GM18505 (cell line): ENCODE results near the gene LCE2B.
"Not testable (repeated sequence)": the region's sequence is repeated elsewhere in the genome, so short reads cannot be mapped to it uniquely, and the experiment has no call there.

ENCODE experiments used
- ATAC-seq: cut with Tn5 transposase; IDR thresholded peaks from one replicate; pipeline ENCODE4 v1.9.1; 2021; ENCODE audit not compliant: unreplicated experiment
- POLR2A ChIP-seq: IDR thresholded peaks from 4 replicates; pipeline ENCODE4 v1.6.1; 2011; ENCODE audit warnings: borderline replicate concordance; ENCODE audit not compliant: insufficient read depth, insufficient read length; ENCODE audit errors: extremely low read depth

Gene LCE2B, protein sequence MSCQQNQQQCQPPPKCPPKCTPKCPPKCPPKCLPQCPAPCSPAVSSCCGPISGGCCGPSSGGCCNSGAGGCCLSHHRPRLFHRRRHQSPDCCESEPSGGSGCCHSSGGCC

DNA sequence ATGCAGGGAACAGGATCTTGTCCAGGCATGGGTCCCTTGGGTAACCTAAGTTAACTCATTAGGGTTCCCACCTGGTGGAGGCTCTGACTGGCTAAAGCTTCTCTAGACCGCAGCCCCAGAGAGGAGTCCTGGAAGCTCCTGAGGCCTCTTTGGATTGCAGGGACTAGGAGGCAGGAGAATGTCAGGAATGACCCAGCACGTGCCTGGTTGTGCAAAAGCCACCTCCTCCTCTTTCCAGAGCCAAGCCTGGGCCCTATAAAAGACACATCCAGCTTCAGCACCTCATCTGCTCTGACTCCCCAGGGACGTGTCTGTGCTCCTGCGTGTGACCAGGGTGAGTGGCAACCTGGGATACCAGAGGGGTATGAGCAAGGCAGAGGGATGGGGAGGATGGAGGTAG is at the start of gene LCE2B:
LCE2B (plus strand) TSS at position 301 of the 400 bp plus-strand sequence. CDS start 721 bp downstream, outside the sequence.
- not testable (repeated sequence) for ATAC-seq

DNA sequence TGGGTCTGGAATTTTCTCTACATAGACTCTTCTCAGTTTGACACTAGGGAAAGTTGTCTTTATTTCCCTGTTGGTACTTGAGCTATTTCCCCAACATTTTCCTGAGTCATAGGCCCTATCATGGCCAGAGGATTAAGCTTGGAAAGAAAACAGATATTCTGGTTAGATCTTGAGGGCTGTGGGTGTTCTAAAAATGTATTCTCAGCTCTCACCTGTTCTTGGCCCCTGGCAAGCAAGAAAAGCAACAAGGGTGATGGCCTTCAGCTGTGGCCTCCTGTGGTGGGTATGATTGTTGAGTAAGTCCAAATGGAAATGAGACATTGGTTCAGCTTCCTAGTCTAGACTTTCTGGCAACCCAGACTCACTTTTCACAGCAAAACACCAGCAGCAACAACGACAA is 45.6 kb upstream of the LCE2B start:
- ATAC-seq: no peak
- no peak for TF ChIP-seq POLR2A

DNA sequence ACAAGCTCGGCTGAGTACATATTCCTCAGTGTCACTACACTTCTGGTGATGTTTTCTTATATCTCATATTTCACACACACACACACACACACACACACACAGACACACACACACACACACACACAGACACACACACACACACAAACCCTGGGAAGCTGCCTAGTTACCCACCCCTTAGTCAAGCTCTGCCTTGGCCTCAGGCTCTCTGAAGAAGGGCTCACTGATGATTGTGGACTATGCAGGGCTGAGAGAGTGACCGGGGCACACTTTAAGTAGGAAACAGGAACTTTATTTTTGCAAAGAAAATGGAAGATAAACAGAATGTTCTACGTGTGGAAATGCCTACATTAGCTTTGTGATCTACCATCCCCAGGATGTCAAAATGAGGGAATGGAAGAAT is 42.0 kb upstream of the LCE2B start:
- ATAC-seq: no peak
- no peak for TF ChIP-seq POLR2A

DNA sequence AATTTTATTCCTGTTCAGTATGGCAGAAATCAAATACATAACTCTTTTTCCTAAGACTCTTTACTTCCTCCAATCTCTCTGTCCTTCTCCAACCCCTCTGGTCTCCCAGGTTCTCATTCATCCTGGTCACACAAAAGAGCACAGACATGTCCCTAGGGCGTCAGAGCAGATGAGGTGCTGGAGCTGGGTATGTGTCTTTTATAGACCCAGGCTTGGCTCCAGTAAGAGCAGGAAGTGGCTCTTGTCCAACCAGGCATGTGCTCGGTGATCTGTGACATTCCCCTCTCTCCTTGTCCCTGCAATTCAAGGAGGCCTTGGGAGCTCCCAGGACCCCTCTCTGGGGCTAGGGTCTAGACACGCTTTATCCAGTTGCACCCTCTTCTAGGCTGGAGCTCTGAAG is 40.8 kb upstream of the LCE2B start:
- ATAC-seq: no peak
- TF ChIP-seq POLR2A: no peak

DNA sequence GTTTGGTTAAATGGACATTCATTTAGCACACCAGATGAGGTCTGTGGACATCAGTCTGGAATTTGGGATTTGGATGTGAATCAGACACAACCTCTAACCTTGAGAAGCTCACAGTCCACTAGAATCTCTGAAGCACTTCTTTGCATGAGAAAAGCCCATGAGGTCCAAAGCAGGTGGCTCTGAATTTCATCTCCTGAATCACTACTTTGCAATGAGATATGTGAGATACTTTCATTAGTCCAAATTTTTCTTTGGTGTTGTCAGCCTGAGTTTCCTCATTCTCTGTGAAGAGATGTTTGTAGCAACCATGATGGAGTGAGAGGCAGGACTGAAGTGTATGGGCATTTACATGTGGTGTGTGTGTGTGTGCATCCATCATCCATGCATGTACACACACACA is 39.3 kb upstream of the LCE2B start:
- ATAC-seq: no peak
- no peak for TF ChIP-seq POLR2A

DNA sequence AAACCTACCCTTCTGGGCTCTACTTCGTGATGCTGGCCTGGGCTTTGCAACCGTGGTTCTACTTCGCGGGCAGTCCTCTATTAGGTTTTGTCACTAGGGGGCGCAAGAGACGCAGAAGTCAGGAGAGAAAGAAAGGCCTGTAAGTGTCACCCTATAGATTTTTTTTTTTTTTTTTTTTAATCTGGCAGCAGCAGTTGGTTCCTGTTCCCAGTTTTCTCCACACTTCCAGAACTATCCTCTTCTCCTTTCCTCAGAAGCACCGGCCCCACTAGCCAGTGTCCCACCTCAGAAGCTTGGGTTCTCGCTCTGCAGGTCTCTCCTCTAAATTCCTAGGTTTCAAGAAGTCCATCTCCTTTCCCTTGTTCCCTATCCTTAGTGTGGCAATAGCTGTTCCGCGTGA is 31.8 kb upstream of the LCE2B start:
- ATAC-seq: no peak
- no peak for TF ChIP-seq POLR2A

DNA sequence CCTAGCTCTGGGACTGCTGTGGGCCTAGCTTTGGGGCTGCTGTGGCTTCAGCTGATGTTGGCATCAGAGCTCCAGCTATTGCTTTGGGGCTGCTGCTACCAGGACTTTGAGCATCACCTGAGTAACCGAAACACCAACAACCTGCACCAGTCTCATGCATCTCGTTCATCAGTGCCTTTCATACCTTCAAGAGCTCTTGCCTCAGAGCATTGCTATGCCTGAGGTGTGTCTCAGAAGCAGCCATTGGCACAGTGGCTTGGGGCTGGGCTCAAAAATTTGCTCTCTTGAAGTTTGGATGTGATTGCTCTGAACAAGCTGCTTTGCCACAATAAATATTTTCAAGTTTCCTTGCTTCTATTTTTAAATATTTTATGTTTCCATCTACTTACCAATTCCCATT is 29.5 kb upstream of the LCE2B start:
- ATAC-seq: no peak
- no peak for TF ChIP-seq POLR2A

DNA sequence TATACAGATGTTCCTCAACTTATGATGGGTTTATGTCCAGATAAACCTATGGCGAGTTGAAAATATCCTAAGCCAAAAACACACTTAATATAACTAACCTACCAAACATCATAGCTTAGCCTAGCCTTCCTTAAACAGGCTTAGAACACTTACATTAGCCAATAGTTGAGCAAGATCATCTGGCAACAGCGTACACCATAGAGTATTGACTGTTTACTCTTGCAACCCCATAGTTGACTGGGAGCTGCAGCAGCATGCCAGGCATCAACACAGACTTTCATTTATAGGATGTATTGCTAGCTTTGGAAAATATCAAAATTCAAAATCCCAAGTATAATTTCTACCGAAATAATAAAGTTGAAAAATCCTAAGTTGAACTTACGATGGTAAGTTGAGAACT is 28.2 kb upstream of the LCE2B start:
- no peak for TF ChIP-seq POLR2A

DNA sequence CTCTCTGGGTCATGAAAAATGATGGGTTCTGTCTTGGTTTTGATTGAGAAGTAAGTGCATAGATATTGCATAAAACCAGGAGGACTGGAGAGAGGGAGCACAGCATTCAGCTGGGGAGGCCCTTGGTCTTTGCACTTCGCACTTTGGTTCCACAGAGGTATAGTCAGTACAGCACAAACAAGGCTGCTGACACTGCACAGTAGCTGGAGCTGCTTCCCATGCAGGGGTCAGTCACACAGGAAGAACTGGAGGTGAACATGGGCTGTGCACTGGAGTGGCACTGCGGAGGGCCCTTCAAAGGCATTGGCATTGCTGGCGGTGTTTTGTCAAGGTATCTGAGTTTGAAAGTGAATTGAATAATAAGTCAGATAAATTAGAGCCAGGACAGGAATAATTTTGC is 27.3 kb upstream of the LCE2B start:
- ATAC-seq: no peak
- TF ChIP-seq POLR2A: no peak

More for the DNA sequence above, 28.2 kb upstream of the LCE2B start:
- ATAC-seq: no peak

DNA sequence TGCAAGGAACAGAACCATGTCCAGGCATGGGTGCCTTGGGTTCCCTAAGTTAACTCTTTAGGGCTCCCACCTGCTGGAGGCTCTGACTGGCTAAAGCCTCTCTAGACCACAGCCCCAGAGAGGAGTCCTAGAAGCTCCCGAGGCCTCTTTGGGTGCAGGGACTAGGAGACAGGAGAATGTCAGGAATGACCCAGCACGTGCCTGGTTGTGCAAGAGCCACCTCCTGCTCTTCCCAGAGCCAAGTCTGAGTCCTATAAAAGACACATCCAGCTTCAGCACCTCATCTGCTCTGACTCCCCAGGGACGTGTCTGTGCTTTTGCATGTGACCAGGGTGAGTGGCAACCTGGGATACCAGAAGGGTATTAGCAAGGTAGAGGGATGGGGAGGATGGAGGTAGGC is 22.8 kb upstream of the LCE2B start, which contains the start of gene LCE2D:
LCE2D (plus strand) TSS at position 283 of the 400 bp plus-strand sequence. CDS start 726 bp downstream, outside the sequence.
- no peak for ATAC-seq
- no peak for TF ChIP-seq POLR2A

DNA sequence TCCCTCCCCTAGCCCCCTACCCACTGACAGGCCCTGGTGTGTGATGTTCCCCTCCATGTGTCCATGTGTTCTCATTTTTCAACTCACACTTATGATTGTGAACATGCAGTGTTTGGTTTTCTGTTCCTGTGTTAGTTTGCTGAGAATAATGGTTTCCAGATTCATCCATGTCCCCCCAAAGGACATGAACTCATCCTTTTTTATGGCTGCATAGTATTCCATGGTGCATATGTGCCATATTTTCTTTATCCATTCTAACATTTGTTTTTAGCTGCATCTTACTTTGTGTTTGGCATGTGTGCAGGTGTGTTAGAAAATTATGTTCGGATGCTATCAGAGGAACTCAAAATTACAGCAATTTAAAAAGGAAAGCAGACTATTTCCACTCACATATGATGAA is 19.8 kb upstream of the LCE2B start:
- ATAC-seq: not testable (repeated sequence)

DNA sequence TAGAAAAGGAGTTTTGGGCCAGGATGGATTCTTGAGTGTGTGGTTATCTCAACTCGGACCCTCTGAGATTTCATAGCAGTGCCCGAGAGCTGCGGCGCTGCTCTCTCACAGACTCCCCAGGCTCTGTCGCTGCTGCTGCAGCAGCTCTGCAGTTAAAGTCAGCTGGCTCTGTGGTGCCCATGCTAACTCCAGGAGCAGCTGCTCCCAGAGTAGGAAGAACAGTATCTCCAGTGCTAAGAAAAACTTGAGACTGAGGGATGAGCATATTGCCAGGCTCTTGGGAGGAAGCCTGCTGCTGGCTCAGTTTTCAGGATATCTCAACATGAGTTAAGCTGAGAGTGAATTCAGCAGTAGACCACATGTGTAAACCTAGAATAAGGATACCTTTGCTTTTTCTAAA is 18.3 kb upstream of the LCE2B start:
- TF ChIP-seq POLR2A: no peak
- no peak for ATAC-seq

DNA sequence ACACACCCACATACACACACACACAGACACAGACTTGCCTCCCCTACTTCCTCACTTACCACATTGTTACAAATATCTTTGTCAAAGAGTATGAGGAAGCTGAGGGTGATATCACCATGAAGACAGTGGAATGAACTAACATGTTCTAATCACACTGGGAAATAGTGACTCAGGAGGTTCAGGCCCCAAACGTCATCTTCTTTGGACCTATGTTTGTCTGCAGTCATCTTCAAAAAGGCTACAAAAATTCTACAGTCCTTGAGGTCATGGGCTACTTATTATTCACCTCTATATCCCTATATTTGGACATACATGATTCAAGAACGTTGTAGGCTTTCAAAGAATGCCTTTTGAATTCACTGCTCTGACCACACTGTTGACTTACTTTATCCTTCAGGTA is 12.9 kb upstream of the LCE2B start:
- no peak for ATAC-seq
- no peak for TF ChIP-seq POLR2A

DNA sequence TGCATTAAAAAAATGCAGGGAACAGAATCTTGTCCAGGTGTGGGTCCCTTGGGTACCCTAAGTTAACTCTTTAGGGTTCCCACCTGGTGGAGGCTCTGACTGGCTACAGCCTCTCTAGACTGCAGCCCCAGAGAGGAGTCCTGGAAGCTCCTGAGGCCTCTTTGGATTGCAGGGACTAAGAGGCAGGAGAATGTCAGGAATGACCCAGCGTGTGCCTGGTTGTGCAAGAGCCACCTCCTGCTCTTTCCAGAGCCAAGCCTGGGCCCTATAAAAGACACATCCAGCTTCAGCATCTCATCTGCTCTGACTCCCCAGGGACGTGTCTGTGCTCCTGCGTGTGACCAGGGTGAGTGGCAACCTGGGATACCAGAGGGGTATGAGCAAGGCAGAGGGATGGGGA is 10.9 kb upstream of the LCE2B start, which contains the start of gene LCE2C:
LCE2C (plus strand) TSS at position 297 of the 400 bp plus-strand sequence. CDS start 737 bp downstream, outside the sequence.
- ATAC-seq: not testable (repeated sequence)

DNA sequence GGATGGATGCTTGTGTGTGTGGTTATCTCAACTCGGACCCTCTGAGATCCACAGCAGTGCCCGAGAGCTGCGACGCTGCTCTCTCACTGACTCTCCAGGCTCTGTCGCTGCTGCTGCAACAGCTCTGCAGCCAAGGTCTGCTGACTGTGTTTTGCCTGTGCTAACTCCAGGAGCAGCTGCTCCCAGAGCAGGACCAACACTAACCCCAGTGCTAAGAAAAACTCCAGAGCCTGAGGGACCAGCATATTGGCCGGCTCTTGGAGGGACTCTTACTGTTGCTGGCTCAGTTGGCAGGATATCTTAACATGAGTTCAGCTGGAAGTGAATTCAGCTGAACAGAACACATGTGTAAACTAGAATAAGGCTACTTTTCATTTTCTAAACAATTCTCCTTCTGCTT is 6.5 kb upstream of the LCE2B start:
- ATAC-seq: no peak
- no peak for TF ChIP-seq POLR2A
